Kidney (tissue), 14 donors: ENCODE data around the gene PAGE2B. TPM values are rescaled to one million over a fixed set of nuclear protein-coding genes. Genes with fewer than 3 reads are reported as not detected.
A peak's percentile ranks its signal among the peaks of the same experiment; 100 is the strongest.
"Not testable (repeated sequence)": the region's sequence is repeated elsewhere in the genome, so short reads cannot be mapped to it uniquely, and the experiment has no call there.

Experiments used
- DNase-seq, 5 donors: peaks; one replicate each; pipeline ENCODE4 v3.0.0-alpha.2; 2013 to 2020
- FAIRE-seq: peaks from 2 replicates; lab custom pipeline; 2012; peaks lifted over from hg19 to GRCh38; lab: Jason Lieb, UNC
- H3K27ac ChIP-seq, 2 donors: one replicate each; pipeline ENCODE4 v1.7.0; 2013; ENCODE audit warnings: low read depth in 2 of 2, low read length in 2 of 2, inconsistent platforms in 1 of 2
- H3K27me3 ChIP-seq: one replicate; pipeline ENCODE4 v1.7.1; 2013; ENCODE audit warnings: low read length, inconsistent platforms; ENCODE audit not compliant: control insufficient read depth, insufficient read depth
- H3K36me3 ChIP-seq, 3 donors: one replicate each; pipeline versions ENCODE4 v1.7.0 to v1.7.1; 2013; ENCODE audit warnings: low read length in 3 of 3, control low read depth in 1 of 3, inconsistent platforms in 1 of 3; ENCODE audit not compliant: insufficient read depth in 3 of 3, control insufficient read depth in 2 of 3
- H3K4me1 ChIP-seq, 3 donors: one replicate each; pipeline versions ENCODE4 v1.7.0 to v1.7.1; 2013; ENCODE audit warnings: low read length in 3 of 3, inconsistent platforms in 1 of 3, low read depth in 1 of 3; ENCODE audit not compliant: control insufficient read depth in 2 of 3, insufficient read depth in 2 of 3
- H3K4me3 ChIP-seq, 3 donors: one replicate each; pipeline versions ENCODE4 v1.7.0 to v1.8.1; 2013; ENCODE audit warnings: low read length in 3 of 3, control low read depth in 1 of 3, inconsistent platforms in 1 of 3
- H3K9ac ChIP-seq, 3 donors: one replicate each; pipeline versions ENCODE4 v1.7.0 to v1.7.1; 2013; ENCODE audit warnings: low read length in 3 of 3, control low read depth in 1 of 3, inconsistent platforms in 1 of 3
- H3K9me3 ChIP-seq, 3 donors: one replicate each; pipeline versions ENCODE4 v1.7.0 to v1.7.1; 2013; ENCODE audit warnings: low read length in 3 of 3, control low read depth in 1 of 3, inconsistent platforms in 1 of 3; ENCODE audit not compliant: control insufficient read depth in 2 of 3, insufficient read depth in 1 of 3
- CTCF ChIP-seq: IDR thresholded peaks from 3 replicates; pipeline ENCODE4 v1.5.1; 2012; ENCODE audit warnings: mild to moderate bottlenecking, moderate library complexity, borderline replicate concordance; ENCODE audit not compliant: insufficient read depth; ENCODE audit errors: extremely low read depth
- intact Hi-C: fragments of 100-400 bp; cut with DNase I; formaldehyde crosslinking; loops from one replicate; pipeline ENCODE4 v1.11.1; 2022
- polyA plus RNA-seq: library from polyadenylated mRNA; stranded (reverse); fragments of 350-450 nt; fragmentation: Illumina TruSeq; extraction: RNeasy Lipid Tissue Mini Kit (QIAGEN cat#74804); gene quantifications from one replicate; pipeline ENCODE4 v1.2.3, GENCODE V29; 2014; ENCODE audit warnings: low read depth, low replicate concordance; ENCODE audit not compliant: insufficient read depth
- total RNA-seq: library from RNA; stranded (reverse); fragmentation: NEBNext Ultra II Directional; extraction: Animal tissue kit (Norgen Biotek cat#: 25700); gene quantifications from one replicate; pipeline ENCODE4 v1.2.1, GENCODE V29; 2021
- donor health status: control.
- donor health status: control.
- donor health status: control.
- donor health status: control.
- donor health status: control.
- donor health status: DM: yes; HTN: yes; CAD: no.
- donor health status: Normal renal cell carcinoma (clear cell type).

PAGE2B gene
- total and polyA plus RNA-seq, 2 donors from 2014 or later = not detected

GRCh38 chrX:55041514-55041913 lies 33.3 kb upstream of the PAGE2B start:
- no peak for FAIRE-seq
- H3K27me3 ChIP-seq = no peaks in the 10 kb centered on the region
- no peak overlapping the region for H3K9ac ChIP-seq
- H3K27ac ChIP-seq = no peak overlapping the region
- H3K4me1 ChIP-seq = no peaks in the 10 kb centered on the region
- intact Hi-C loops = no loop called here
- no peaks in the 10 kb centered on the region for H3K9me3 ChIP-seq
- no peak overlapping the region for H3K4me3 ChIP-seq
- no peak for TF ChIP-seq CTCF
- DNase-seq = peak in 1 of 5 donors; percentile 52
- H3K36me3 ChIP-seq = no peaks in the 10 kb centered on the region

- H3K4me3 ChIP-seq, H3K9me3 ChIP-seq, H3K4me1 ChIP-seq, H3K27ac ChIP-seq, FAIRE-seq, intact Hi-C loops, H3K27me3 ChIP-seq, DNase-seq, H3K36me3 ChIP-seq, H3K9ac ChIP-seq: not testable (repeated sequence)
Observed at GRCh38 chrX:55050599-55050998, 24.2 kb upstream of the PAGE2B start.

GRCh38 chrX:55056820-55057674 lies 17.8 kb upstream of the PAGE2B start:
- Histone ChIP-seq H3K4me1 (peaks cover 0 to 3% (median 0%) of the 10 kb centered on the region in 3 donors), H3K27me3 (no peaks in the 10 kb centered on the region), H3K9me3 (no peaks in the 10 kb centered on the region), H3K36me3 (no peaks in the 10 kb centered on the region), H3K27ac (no peak overlapping the region), H3K4me3 (peak overlapping the region in 2 of 3 donors; percentile 46 to 52), H3K9ac (peak overlapping the region in 1 of 3 donors; percentile 19)
- TF ChIP-seq CTCF = no peak
- FAIRE-seq = no peak
- intact Hi-C loops = no loop called here
- peak in 2 of 5 donors; percentile 39 to 72 for DNase-seq

GRCh38 chrX:55057675-55058249 lies 17.1 kb upstream of the PAGE2B start:
- DNase-seq (peak in 2 of 5 donors; percentile 32 to 60), FAIRE-seq (peak; percentile 97)
- no peaks in the 10 kb centered on the region for H3K27me3 ChIP-seq
- no peak overlapping the region for H3K27ac ChIP-seq
- H3K4me1 ChIP-seq = peaks cover 0 to 3% (median 0%) of the 10 kb centered on the region in 3 donors
- intact Hi-C loops = no loop called here
- H3K9ac ChIP-seq = peak overlapping the region in 1 of 3 donors; percentile 19
- peak overlapping the region in 2 of 3 donors; percentile 46 to 52 for H3K4me3 ChIP-seq
- H3K9me3 ChIP-seq = no peaks in the 10 kb centered on the region
- TF ChIP-seq CTCF = peak; percentile 77
- H3K36me3 ChIP-seq = no peaks in the 10 kb centered on the region

GRCh38 chrX:55067180-55067579 lies 7.7 kb upstream of the PAGE2B start:
- intact Hi-C loops, H3K9me3 ChIP-seq, H3K9ac ChIP-seq, H3K4me1 ChIP-seq, H3K36me3 ChIP-seq, DNase-seq, H3K27ac ChIP-seq, H3K27me3 ChIP-seq, H3K4me3 ChIP-seq, FAIRE-seq: not testable (repeated sequence)
